HCT116 (cell line): ENCODE measurements around the gene DNAJC7. TPM values are rescaled to one million over a fixed set of nuclear protein-coding genes. Genes with fewer than 3 reads are reported as not detected.

Experiments
- ATAC-seq: fragments of 200-7000 bp; cut with Tn5 transposase; 2 replicates; pipeline ENCODE4 v1.9.1; 2020; ENCODE audit warnings: mild to moderate bottlenecking, moderate library complexity
- BruUV-seq: library from RNA; stranded (reverse); fragments of 400-500 nt; replicated peaks from 2 replicates; lab custom pipeline; 2021; lab: Mats Ljungman, UMichigan
- CTCF ChIA-PET: fragments of 300-600 bp; sonication (Branson Sonifier 250); formaldehyde crosslinking; loops from one replicate; lab custom pipeline; 2021; ENCODE audit warnings: antibody characterized with exemption; lab: Charles Lee
- POLR2A ChIA-PET: fragments of 300-600, 350-600 bp; sonication (Branson Sonifier 250); formaldehyde crosslinking; loops from one replicate; lab custom pipeline; 2021; ENCODE audit warnings: antibody characterized with exemption; lab: Charles Lee
- RAD21 ChIA-PET, 2 experiments: fragments of 300-600 bp; sonication (Branson Sonifier 250); formaldehyde crosslinking; loops; one replicate each; lab custom pipeline; 2023; ENCODE audit warnings: low total read pairs in 2 of 2; ENCODE audit not compliant: uncharacterized antibody in 2 of 2, unreplicated experiment in 2 of 2, low non-redundant PET in 1 of 2; lab: Charles Lee
- DNase-seq: peaks from one replicate; pipeline ENCODE4 v3.0.0-alpha.2; 2010; ENCODE audit warnings: low read depth, low spot score
- H2AFZ ChIP-seq: fragments of 200-600 bp; shearing (Covaris generic), sonication (generic); 2 replicates; pipeline ENCODE4 v1.6.1; 2017; ENCODE audit warnings: low read depth, mixed run types, mixed read lengths, antibody characterized with exemption, low read length; ENCODE audit not compliant: poor library complexity, severe bottlenecking
- H3K27ac ChIP-seq: 2 replicates; pipeline ENCODE4 v1.5.1; 2012; ENCODE audit warnings: low read depth, low read length
- H3K27me3 ChIP-seq: fragments of 200-600 bp; sonication (generic); 2 replicates; pipeline ENCODE4 v1.6.1; 2016; ENCODE audit warnings: mixed run types, low read length, mixed read lengths; ENCODE audit not compliant: insufficient read depth
- H3K36me3 ChIP-seq, 2 experiments: fragments of 200-500 bp in 1 of 2; fragments of 200-600 bp in 1 of 2; sonication (Bioruptor generic) in 1 of 2; sonication (generic) in 1 of 2; 2 replicates each; pipeline versions ENCODE4 v1.5.1 to v1.6.1; 2014 to 2016; ENCODE audit warnings: low read length in 2 of 2, inconsistent platforms in 1 of 2, mixed read lengths in 1 of 2, mixed run types in 1 of 2; ENCODE audit not compliant: insufficient read depth in 2 of 2, control insufficient read depth in 1 of 2
- H3K4me1 ChIP-seq, 2 experiments: fragments of 200-600 bp in 1 of 2; sonication (generic) in 1 of 2; 2 replicates each; pipeline versions ENCODE4 v1.5.1 to v1.6.1; 2012 to 2017; ENCODE audit warnings: low read length in 2 of 2, inconsistent platforms in 1 of 2, mild to moderate bottlenecking in 1 of 2, mixed read lengths in 1 of 2, mixed run types in 1 of 2, moderate library complexity in 1 of 2; ENCODE audit not compliant: insufficient read depth in 2 of 2, control insufficient read depth in 1 of 2
- H3K4me2 ChIP-seq: fragments of 200-600 bp; sonication (generic); 2 replicates; pipeline ENCODE4 v1.6.1; 2017; ENCODE audit warnings: mixed run types, low read length, mixed read lengths
- H3K4me3 ChIP-seq, 2 experiments: fragments of 200-600 bp in 1 of 2; sonication (generic) in 1 of 2; replicated peaks in 1 of 2; 2 replicates each; pipeline ENCODE4 v1.5.1; 2011 to 2016; ENCODE audit warnings: low read length in 2 of 2, control low read depth in 1 of 2, low read depth in 1 of 2, mild to moderate bottlenecking in 1 of 2, mixed read lengths in 1 of 2, mixed run types in 1 of 2
- H3K79me2 ChIP-seq: fragments of 200-600 bp; sonication (generic); 2 replicates; pipeline ENCODE4 v1.6.1; 2017; ENCODE audit warnings: mild to moderate bottlenecking, mixed run types, low read length, moderate library complexity, mixed read lengths; ENCODE audit not compliant: insufficient read depth
- H3K9ac ChIP-seq: fragments of 200-600 bp; sonication (generic); 2 replicates; pipeline ENCODE4 v1.6.1; 2016; ENCODE audit warnings: low read length, mixed read lengths
- H3K9me2 ChIP-seq: fragments of 200-600 bp; sonication (generic), shearing (Covaris generic); 2 replicates; pipeline ENCODE4 v1.6.1; 2017; ENCODE audit warnings: mixed run types, mild to moderate bottlenecking, moderate library complexity; ENCODE audit not compliant: insufficient read depth
- H3K9me3 ChIP-seq, 2 experiments: fragments of 200-500 bp in 1 of 2; fragments of 200-600 bp in 1 of 2; sonication (Bioruptor generic) in 1 of 2; sonication (generic) in 1 of 2; 2 replicates each; pipeline ENCODE4 v1.6.1; 2014 to 2017; ENCODE audit warnings: low read length in 2 of 2, mixed read lengths in 2 of 2, inconsistent platforms in 1 of 2, low read depth in 1 of 2, mild to moderate bottlenecking in 1 of 2, mixed run types in 1 of 2, moderate library complexity in 1 of 2; ENCODE audit not compliant: control insufficient read depth in 1 of 2, insufficient read depth in 1 of 2
- H4K20me1 ChIP-seq: fragments of 200-600 bp; sonication (generic), shearing (Covaris generic); 2 replicates; pipeline ENCODE4 v1.6.1; 2017; ENCODE audit warnings: mixed run types, mild to moderate bottlenecking, moderate library complexity; ENCODE audit not compliant: insufficient read depth
- CTCF ChIP-seq, 3 experiments: fragments of 200-600 bp in 1 of 3; sonication (generic) in 1 of 3; IDR thresholded peaks in 2 of 3; conservative IDR thresholded peaks in 1 of 3; 2 replicates each; pipeline ENCODE4 v1.5.1; 2012 to 2017; ENCODE audit warnings: low read depth in 2 of 3, low read length in 2 of 3, antibody characterized with exemption in 1 of 3, borderline replicate concordance in 1 of 3, control low read depth in 1 of 3, mild to moderate bottlenecking in 1 of 3, mixed read lengths in 1 of 3, mixed run types in 1 of 3, moderate library complexity in 1 of 3; ENCODE audit not compliant: insufficient read depth in 1 of 3
- RAD21 ChIP-seq: IDR thresholded peaks from 2 replicates; pipeline ENCODE4 v1.6.1; 2012; ENCODE audit warnings: low read depth, mild to moderate bottlenecking
- REST ChIP-seq: IDR thresholded peaks from 2 replicates; pipeline ENCODE4 v1.6.1; 2012; ENCODE audit warnings: low read depth
- SP1 ChIP-seq: IDR thresholded peaks from 2 replicates; pipeline ENCODE4 v1.6.1; 2012; ENCODE audit warnings: low read depth
- TCF7L2 ChIP-seq: IDR thresholded peaks from 2 replicates; pipeline ENCODE4 v1.7.0; 2011; ENCODE audit warnings: borderline replicate concordance, inconsistent platforms; ENCODE audit not compliant: insufficient read depth, insufficient read length; ENCODE audit errors: extremely low read depth
- YY1 ChIP-seq: IDR thresholded peaks from 2 replicates; pipeline ENCODE4 v1.6.1; 2011; ENCODE audit warnings: low read length, low read depth, moderate library complexity, mild to moderate bottlenecking; ENCODE audit not compliant: insufficient replicate concordance; ENCODE audit errors: extremely low read depth
- ZBTB33 ChIP-seq: IDR thresholded peaks from 2 replicates; pipeline ENCODE4 v1.6.1; 2011; ENCODE audit warnings: mild to moderate bottlenecking, low read length, moderate library complexity; ENCODE audit not compliant: insufficient replicate concordance; ENCODE audit errors: extremely low read depth
- intact Hi-C: fragments of 100-400 bp; cut with micrococcal nuclease; formaldehyde crosslinking; loops from 2 replicates; pipeline ENCODE4 v1.10.0; 2022
- total RNA-seq: library from RNA; stranded (reverse); gene quantifications from one replicate; pipeline ENCODE4 v1.2.1, GENCODE V29; 2021; ENCODE audit not compliant: unreplicated experiment
- TF ChIP-seq, protein P1 (sequence below): IDR thresholded peaks from 2 replicates; pipeline ENCODE4 v1.6.1; 2012

Gene DNAJC7
- total RNA-seq, 1 experiment from 2014 or later = 113 TPM

DNA sequence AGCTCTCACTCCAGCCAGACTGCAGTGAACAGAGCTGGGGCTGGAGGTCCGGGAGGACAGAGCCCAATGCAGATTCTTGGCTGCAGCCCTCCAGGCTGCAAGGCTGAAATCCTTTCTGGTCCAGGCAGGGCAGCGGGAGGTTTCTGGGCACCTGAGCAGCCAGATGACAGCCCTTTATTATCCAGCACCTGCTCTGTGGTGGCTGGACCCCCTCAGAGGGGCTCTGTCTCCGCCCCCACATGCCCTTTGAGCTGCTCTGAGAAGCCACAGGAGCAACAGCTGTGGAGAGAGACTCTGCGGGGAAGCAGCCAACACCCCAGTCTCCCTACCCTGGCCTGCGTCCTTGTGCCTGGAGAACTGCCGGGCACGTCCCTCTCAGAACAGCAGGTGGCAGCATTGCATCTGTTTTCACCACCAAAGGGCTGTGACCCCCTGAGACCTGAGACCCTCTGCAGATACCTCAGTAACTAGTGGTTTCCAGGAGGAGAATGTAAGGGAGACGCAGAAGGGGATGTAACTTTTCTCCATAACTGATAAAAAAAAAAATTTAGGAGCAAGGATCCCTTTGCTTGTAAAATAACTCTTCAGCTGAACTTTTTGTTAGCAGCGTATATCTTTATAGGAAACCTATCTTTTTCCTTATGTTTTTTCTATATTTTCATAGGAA lies 54.3 kb downstream of the DNAJC7 start:
- H3K9ac ChIP-seq = no peak overlapping the region
- H3K27ac ChIP-seq = no peak overlapping the region
- no peak overlapping the region for H3K4me2 ChIP-seq
- peak; percentile 33 for DNase-seq
- intact Hi-C loops = loop anchor here (1.0 to 5.0 kb wide), 2 partner anchors 139 to 153 kb away; no protein-coding TSS in a partner anchor
- H2AFZ ChIP-seq = no peak overlapping the region
- ChIA-PET CTCF (interaction anchor here (1.0 to 2.2 kb wide), 3 partner anchors 55 to 567 kb away, joined by 3 to 5 read pairs (median 4); no protein-coding TSS in a partner anchor), POLR2A (interaction anchor here (1.2 kb wide), 1 partner anchor 32 kb away, joined by 3 read pairs; the partner anchor contains the start of gene ODAD4), RAD21 (no interaction called here)
- no TSS peak for BruUV-seq
- H4K20me1 ChIP-seq = no peaks in the 10 kb centered on the region
- peaks cover 12% of the 10 kb centered on the region for H3K79me2 ChIP-seq
- no peak overlapping the region for H3K4me3 ChIP-seq
- ATAC-seq = peak; percentile 20; the same call in 1 of the 2 replicates
- peaks cover 7 to 22% of the 10 kb centered on the region in 2 experiments for H3K4me1 ChIP-seq
- no peaks in the 10 kb centered on the region for H3K36me3 ChIP-seq
- H3K9me2 ChIP-seq = no peaks in the 10 kb centered on the region
- no peaks in the 10 kb centered on the region for H3K9me3 ChIP-seq
- H3K27me3 ChIP-seq = no peaks in the 10 kb centered on the region
- peak; percentile 95 for TF ChIP-seq RAD21
- peak; percentile 87 to 95 (median 91) for TF ChIP-seq CTCF (IDR thresholded peaks at IDR 0.05 in 2 of 3, conservative IDR thresholded peaks at IDR 0.05 in 1 of 3; ENCODE audit: borderline replicate concordance in 1 of 3, insufficient read depth in 1 of 3, low read depth in 2 of 3, low read length in 2 of 3)
- TF ChIP-seq, protein P1, sequence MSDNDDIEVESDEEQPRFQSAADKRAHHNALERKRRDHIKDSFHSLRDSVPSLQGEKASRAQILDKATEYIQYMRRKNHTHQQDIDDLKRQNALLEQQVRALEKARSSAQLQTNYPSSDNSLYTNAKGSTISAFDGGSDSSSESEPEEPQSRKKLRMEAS = no peak
- no peak for TF ChIP-seq SP1
- TF ChIP-seq, all 23 proteins: peak for 2

DNA sequence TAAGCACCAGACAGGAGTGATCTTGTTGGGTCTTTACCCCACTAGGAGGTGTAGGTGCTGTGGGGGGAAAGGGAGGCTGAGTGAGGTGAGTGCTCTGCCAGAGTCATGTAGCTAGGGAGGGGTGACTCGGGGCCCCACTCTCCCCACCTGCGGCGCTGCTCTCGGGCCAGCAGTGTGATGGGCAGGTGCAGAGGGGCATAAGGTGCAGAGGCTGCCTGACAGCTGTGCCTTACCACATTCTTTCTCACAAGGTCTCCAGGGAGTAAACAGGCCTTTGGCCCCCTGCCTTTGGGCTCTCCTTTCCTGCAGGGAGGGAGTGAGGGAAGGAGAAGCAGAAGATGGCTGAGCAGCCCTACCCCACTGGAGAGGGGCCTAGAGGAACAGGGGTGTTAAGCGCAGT lies 55.1 kb downstream of the DNAJC7 start:
- Histone ChIP-seq H3K9me3 (no peaks in the 10 kb centered on the region), H3K4me2 (no peak overlapping the region), H3K36me3 (no peaks in the 10 kb centered on the region), H3K27me3 (no peaks in the 10 kb centered on the region), H3K4me1 (peaks cover 7 to 15% of the 10 kb centered on the region in 2 experiments), H3K9me2 (no peaks in the 10 kb centered on the region), H3K27ac (no peak overlapping the region), H3K4me3 (no peak overlapping the region), H2AFZ (no peak overlapping the region), H3K79me2 (peaks cover 4% of the 10 kb centered on the region; the same call in 1 of the 2 replicates), H3K9ac (no peak overlapping the region), H4K20me1 (no peaks in the 10 kb centered on the region)
- BruUV-seq = no TSS peak
- DNase-seq (no peak), ATAC-seq (no peak)
- ChIA-PET CTCF (no interaction called here), RAD21 (no interaction called here), POLR2A (interaction anchor here (1.2 kb wide), 1 partner anchor 32 kb away, joined by 3 read pairs; the partner anchor contains the start of gene ODAD4)
- intact Hi-C loops = loop anchor here (5.0 kb wide), 1 partner anchor 140 kb away; no protein-coding TSS in a partner anchor
- no peak for TF ChIP-seq REST
- no peak for TF ChIP-seq TCF7L2
- no peak for TF ChIP-seq ZBTB33
- TF ChIP-seq YY1 = no peak
